ENCODE data around the gene KDM4B. TPM values are rescaled to one million over a fixed set of nuclear protein-coding genes. Genes with fewer than 3 reads are reported as not detected.
"Not testable (repeated sequence)": the region's sequence is repeated elsewhere in the genome, so short reads cannot be mapped to it uniquely, and the experiment has no call there.

The KDM4B gene
- total RNA-seq, 1 donor from 2014 or later = 30.9 TPM

- no peak for DNase-seq
Observed at GRCh38 chr19:4967738-4968461, 1.0 kb upstream of the KDM4B start.

- DNase-seq = no peak
Observed at GRCh38 chr19:4969292-4969771, 419 bp downstream of the KDM4B start.

GRCh38 chr19:4969772-4970531 is 1.0 kb downstream of the KDM4B start:
- DNase-seq = no peak

GRCh38 chr19:4970558-4971423 is 1.9 kb downstream of the KDM4B start:
- DNase-seq = no peak

GRCh38 chr19:4971424-4971793 is 2.5 kb downstream of the KDM4B start:
- DNase-seq = no peak

GRCh38 chr19:4971816-4972495 is 3.0 kb downstream of the KDM4B start:
- DNase-seq = no peak

GRCh38 chr19:4972509-4973230 is 3.8 kb downstream of the KDM4B start:
- no peak for DNase-seq

- no peak for DNase-seq
Observed at GRCh38 chr19:4974880-4975469, 6.1 kb downstream of the KDM4B start.

GRCh38 chr19:4975601-4976000 is 6.7 kb downstream of the KDM4B start:
- not testable (repeated sequence) for DNase-seq

- DNase-seq = no peak
Observed at GRCh38 chr19:4976401-4977298, 7.7 kb downstream of the KDM4B start.

- no peak for DNase-seq
Observed at GRCh38 chr19:4977299-4978174, 8.6 kb downstream of the KDM4B start.

GRCh38 chr19:4979211-4979807 is 10.4 kb downstream of the KDM4B start:
- DNase-seq = no peak

GRCh38 chr19:4980067-4980466 is 11.2 kb downstream of the KDM4B start:
- DNase-seq = no peak

GRCh38 chr19:4980838-4981680 is 12.1 kb downstream of the KDM4B start:
- no peak for DNase-seq

- no peak for DNase-seq
Observed at GRCh38 chr19:4981681-4981958, 12.7 kb downstream of the KDM4B start.

GRCh38 chr19:4983346-4984105 is 14.6 kb downstream of the KDM4B start:
- DNase-seq = no peak

GRCh38 chr19:4984106-4984380 is 15.1 kb downstream of the KDM4B start:
- DNase-seq = no peak
